ENCODE data around the gene MROH9. TPM values are rescaled to one million over a fixed set of nuclear protein-coding genes. Genes with fewer than 3 reads are reported as not detected.

Gene MROH9
- total and polyA plus RNA-seq, 8 donors = not detected

- intact Hi-C loops (cut with DNase I; ENCODE audit: low total_unique reads) = no loop called here
- peaks cover 0 to 7% (median 2%) of the 10 kb centered on the region in 4 donors for H3K9me3 ChIP-seq
- TF ChIP-seq EP300 (IDR thresholded peaks at IDR 0.05) (no peak), CTCF (IDR thresholded peaks at IDR 0.05) (no peak), POLR2A (IDR thresholded peaks at IDR 0.05) (no peak), POLR2AphosphoS5 (IDR thresholded peaks at IDR 0.05) (no peak)
- 54 to 72% (median 63%) methylated on average over 4 of the region's 4 CpGs for WGBS, 5 donors
- DNase-seq = no peak
- no peaks in the 10 kb centered on the region for H3K4me1 ChIP-seq
- no peaks in the 10 kb centered on the region for H3K36me3 ChIP-seq
- H3K27me3 ChIP-seq = no peaks in the 10 kb centered on the region
- no peak overlapping the region for H3K4me3 ChIP-seq
- H3K27ac ChIP-seq = no peak overlapping the region
Measured at GRCh38 chr1:171019971-171020370, 84.6 kb downstream of the MROH9 start.

- Histone ChIP-seq H3K4me1 (no peaks in the 10 kb centered on the region), H3K27me3 (peaks cover 0 to 7% (median 0%) of the 10 kb centered on the region in 3 donors), H3K4me3 (no peak overlapping the region), H3K36me3 (no peaks in the 10 kb centered on the region), H3K27ac (no peak overlapping the region), H3K9me3 (no peaks in the 10 kb centered on the region)
- no peak for TF ChIP-seq CTCF (IDR thresholded peaks at IDR 0.05)
- no peak for TF ChIP-seq POLR2AphosphoS5 (IDR thresholded peaks at IDR 0.05)
- no peak for TF ChIP-seq EP300 (IDR thresholded peaks at IDR 0.05)
- TF ChIP-seq POLR2A (IDR thresholded peaks at IDR 0.05) = no peak
- WGBS, 5 donors = 47 to 54% (median 48%) methylated on average over 10 to 14 of the region's 14 CpGs
- intact Hi-C loops (cut with DNase I; ENCODE audit: low total_unique reads) = no loop called here
- DNase-seq = no peak
Measured at GRCh38 chr1:171032822-171033702, 97.7 kb downstream of the MROH9 start.

- H3K36me3 ChIP-seq = no peaks in the 10 kb centered on the region
- DNase-seq = no peak
- no peak for TF ChIP-seq EP300 (IDR thresholded peaks at IDR 0.05)
- TF ChIP-seq POLR2A (IDR thresholded peaks at IDR 0.05) = no peak
- no peak for TF ChIP-seq CTCF (IDR thresholded peaks at IDR 0.05)
- no peak for TF ChIP-seq POLR2AphosphoS5 (IDR thresholded peaks at IDR 0.05)
- no peaks in the 10 kb centered on the region for H3K9me3 ChIP-seq
- no peak overlapping the region for H3K27ac ChIP-seq
- peaks cover 0 to 7% (median 0%) of the 10 kb centered on the region in 3 donors for H3K27me3 ChIP-seq
- intact Hi-C loops (cut with DNase I; ENCODE audit: low total_unique reads) = no loop called here
- no peaks in the 10 kb centered on the region for H3K4me1 ChIP-seq
- 55 to 71% (median 63%) methylated on average over 1 of the region's 1 CpG for WGBS, 5 donors
- H3K4me3 ChIP-seq = no peak overlapping the region
Measured at GRCh38 chr1:171037626-171038025, 102.3 kb downstream of the MROH9 start.

GRCh38 chr1:171038284-171038683 is 103.0 kb downstream of the MROH9 start:
- H3K4me1 ChIP-seq = no peaks in the 10 kb centered on the region
- no peaks in the 10 kb centered on the region for H3K36me3 ChIP-seq
- no peak for TF ChIP-seq EP300 (IDR thresholded peaks at IDR 0.05)
- TF ChIP-seq CTCF (IDR thresholded peaks at IDR 0.05) = no peak
- TF ChIP-seq POLR2A (IDR thresholded peaks at IDR 0.05) = no peak
- no peak for TF ChIP-seq POLR2AphosphoS5 (IDR thresholded peaks at IDR 0.05)
- H3K4me3 ChIP-seq = no peak overlapping the region
- intact Hi-C loops (cut with DNase I; ENCODE audit: low total_unique reads) = no loop called here
- H3K27ac ChIP-seq = no peak overlapping the region
- no peak for DNase-seq
- H3K27me3 ChIP-seq = peaks cover 0 to 2% (median 0%) of the 10 kb centered on the region in 3 donors
- H3K9me3 ChIP-seq = no peaks in the 10 kb centered on the region

Data from stomach (tissue), 9 donors.